HuH-7 (cell line): ENCODE measurements around the gene ARMH3.
"Not testable (repeated sequence)": the region's sequence is repeated elsewhere in the genome, so short reads cannot be mapped to it uniquely, and the experiment has no call there.

ENCODE experiments used
- DNase-seq: peaks from one replicate; pipeline ENCODE4 v3.0.0; 2011; ENCODE audit warnings: low spot score

Gene ARMH3

GRCh38 chr10:101980677-101981076 is 75.3 kb downstream of the ARMH3 start:
- not testable (repeated sequence) for DNase-seq

- no peak for DNase-seq
These were observed 81.6 kb downstream of the ARMH3 start for GRCh38 chr10:101974091-101974971.

GRCh38 chr10:101972761-101973160 is 83.2 kb downstream of the ARMH3 start:
- DNase-seq: no peak

- DNase-seq: no peak
These were observed 86.5 kb downstream of the ARMH3 start for GRCh38 chr10:101969412-101969922.

GRCh38 chr10:101968940-101969321 is 87.0 kb downstream of the ARMH3 start:
- DNase-seq: no peak

GRCh38 chr10:101968286-101968939 is 87.6 kb downstream of the ARMH3 start:
- DNase-seq: no peak

- DNase-seq: no peak
These were observed 88.3 kb downstream of the ARMH3 start for GRCh38 chr10:101967713-101968112.

GRCh38 chr10:101967119-101967518 is 88.9 kb downstream of the ARMH3 start:
- no peak for DNase-seq

- no peak for DNase-seq
These were observed 90.8 kb downstream of the ARMH3 start for GRCh38 chr10:101965075-101965765.

GRCh38 chr10:101961591-101962498 is 94.1 kb downstream of the ARMH3 start:
- no peak for DNase-seq

GRCh38 chr10:101960879-101961395 is 95.0 kb downstream of the ARMH3 start:
- no peak for DNase-seq

GRCh38 chr10:101959346-101959916 is 96.5 kb downstream of the ARMH3 start:
- no peak for DNase-seq

- no peak for DNase-seq
These were observed 97.3 kb downstream of the ARMH3 start for GRCh38 chr10:101958691-101959090.

GRCh38 chr10:101956898-101957297 is 99.1 kb downstream of the ARMH3 start:
- DNase-seq: no peak

GRCh38 chr10:101956117-101956516 is 99.9 kb downstream of the ARMH3 start:
- DNase-seq: no peak

- no peak for DNase-seq
These were observed 103.8 kb downstream of the ARMH3 start for GRCh38 chr10:101952191-101952590.

- DNase-seq: no peak
These were observed 105.8 kb downstream of the ARMH3 start for GRCh38 chr10:101950213-101950612.

GRCh38 chr10:101941871-101942270 is 114.1 kb downstream of the ARMH3 start:
- no peak for DNase-seq

GRCh38 chr10:101940916-101941315 is 115.1 kb downstream of the ARMH3 start:
- DNase-seq: no peak

- DNase-seq: no peak
These were observed 116.2 kb downstream of the ARMH3 start for GRCh38 chr10:101939729-101940128.
